Activated gamma-delta T cell treated with anti-CD3 and anti-CD28 coated beads, Interleukin-2, amount 50 U/mL, for 16 hours (primary cell): ENCODE measurements around the gene ERGIC3.
"Not testable (repeated sequence)": the region's sequence is repeated elsewhere in the genome, so short reads cannot be mapped to it uniquely, and the experiment has no call there.

Experiments used
- DNase-seq: peaks from one replicate; pipeline ENCODE4 v3.0.0-alpha.2; 2020; ENCODE audit warnings: low read depth

The ERGIC3 gene

DNA sequence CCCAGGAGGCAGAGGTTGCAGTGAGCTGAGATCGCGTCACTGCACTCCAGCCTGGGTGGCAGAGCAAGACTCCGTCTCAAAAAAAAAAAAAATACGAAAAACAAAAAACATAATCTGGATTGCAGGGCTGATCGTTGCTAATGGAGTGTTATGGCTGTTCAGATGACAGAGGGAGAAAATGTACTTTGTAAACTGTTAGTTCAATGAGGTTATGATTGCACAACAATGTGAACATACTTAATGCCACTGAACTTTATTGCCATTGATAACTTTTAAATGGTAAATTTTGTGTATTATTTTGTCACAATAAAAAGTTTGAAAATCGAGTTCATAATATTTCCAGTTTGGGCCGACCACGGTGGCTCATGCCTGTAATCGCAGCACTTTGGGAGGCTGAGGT lies 22.9 kb upstream of the ERGIC3 start:
- DNase-seq, result no peak

- no peak for DNase-seq
These were observed 18.5 kb upstream of the ERGIC3 start for GRCh38 chr20:35523298-35523888.

- DNase-seq, result no peak
These were observed 16.2 kb upstream of the ERGIC3 start for GRCh38 chr20:35525639-35526038.

GRCh38 chr20:35527122-35527769 lies 14.6 kb upstream of the ERGIC3 start:
- DNase-seq, result no peak

DNA sequence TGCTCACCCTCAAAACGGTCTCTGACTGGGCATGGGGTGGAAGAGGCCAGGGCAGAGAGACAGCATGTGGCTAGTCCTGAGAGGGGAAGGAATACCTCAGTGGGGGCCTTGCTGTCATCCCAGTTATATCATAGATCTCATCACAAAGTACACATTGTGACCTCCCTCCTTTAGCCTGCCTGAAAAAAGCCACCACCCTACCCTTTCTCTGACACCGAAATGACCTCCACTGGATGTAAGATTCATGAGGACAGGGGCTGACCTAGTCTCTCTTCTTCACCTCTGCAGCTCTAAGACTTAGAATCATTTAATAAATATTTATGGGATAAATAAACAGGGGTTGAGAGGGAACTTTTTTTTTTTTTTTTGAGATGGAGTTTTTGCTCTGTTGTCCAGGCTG lies 12.3 kb upstream of the ERGIC3 start, which contains the start of gene C20orf173:
C20orf173 (minus strand) TSS at position 101 of the 400 bp plus-strand sequence. CDS start 279 bp downstream, outside the sequence.
- no peak for DNase-seq

DNA sequence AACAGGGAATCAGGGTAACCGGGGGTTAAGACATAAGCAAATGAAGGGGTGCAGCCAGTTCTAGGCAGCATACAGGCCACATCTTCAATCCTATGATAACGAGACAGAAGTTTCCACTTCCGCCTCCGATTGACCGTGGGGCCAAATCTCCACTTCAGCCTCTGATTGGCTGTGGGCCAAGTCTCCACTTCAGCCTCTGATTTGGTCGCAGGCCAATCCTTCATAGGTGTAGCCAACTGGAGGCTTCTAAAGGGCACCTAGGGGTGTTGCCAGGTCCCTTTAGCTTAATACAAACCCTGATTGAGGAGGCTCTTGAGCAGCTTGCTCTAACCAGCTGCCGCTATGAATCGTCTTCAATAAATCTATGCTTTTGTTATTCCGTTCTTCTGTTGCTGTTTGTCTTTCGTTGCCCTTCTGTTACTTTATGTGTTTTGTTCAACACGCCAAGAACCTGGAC lies 2.1 kb upstream of the ERGIC3 start:
- no peak for DNase-seq

- DNase-seq, result no peak
These were observed 628 bp upstream of the ERGIC3 start for GRCh38 chr20:35541118-35541782.

DNA sequence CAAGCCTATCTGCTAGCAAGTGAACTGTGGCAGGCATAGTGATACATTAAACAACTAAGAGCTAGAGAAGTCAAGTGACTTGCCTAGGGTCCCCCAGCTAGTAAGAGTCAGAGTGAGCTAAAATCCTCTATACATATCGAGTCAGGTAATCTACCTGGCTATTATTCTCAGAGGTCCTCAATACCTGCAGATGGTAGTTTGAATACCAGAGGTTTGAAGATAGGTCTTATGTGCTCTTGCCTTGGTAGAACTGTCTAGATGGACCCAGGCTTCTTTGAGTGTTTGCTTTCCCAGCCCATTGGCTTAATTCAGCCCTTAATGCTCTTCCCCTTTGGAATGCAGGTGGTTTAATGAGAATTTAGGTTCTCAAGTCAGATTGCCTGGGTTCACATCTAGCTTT lies 1.1 kb downstream of the ERGIC3 start:
- no peak for DNase-seq

DNA sequence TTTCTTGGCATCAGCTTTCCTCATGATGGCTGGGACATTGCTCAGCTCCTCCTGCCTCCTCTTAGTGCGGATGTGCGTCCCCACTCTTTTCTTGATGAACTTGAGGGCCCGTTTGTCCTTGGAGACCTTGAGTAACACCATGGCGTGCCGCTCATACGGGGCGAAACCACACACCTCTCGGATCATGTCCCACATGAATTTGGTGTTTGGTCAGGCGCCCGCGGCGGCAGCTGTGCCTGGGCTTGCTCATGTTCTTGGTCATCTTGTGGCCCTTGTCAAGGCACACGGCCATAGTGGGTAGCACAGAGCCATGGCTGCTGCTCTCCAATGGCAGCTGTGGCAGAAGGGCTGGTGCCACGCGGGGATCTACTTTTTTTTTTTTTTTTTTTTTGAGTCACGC lies 2.6 kb downstream of the ERGIC3 start:
- DNase-seq, result no peak

GRCh38 chr20:35544941-35545340 lies 3.1 kb downstream of the ERGIC3 start:
- DNase-seq, result not testable (repeated sequence)

- DNase-seq, result no peak
These were observed 4.2 kb downstream of the ERGIC3 start for GRCh38 chr20:35546127-35546526.

- DNase-seq, result no peak
These were observed 5.5 kb downstream of the ERGIC3 start for GRCh38 chr20:35547329-35547728.

GRCh38 chr20:35551503-35551902 lies 9.6 kb downstream of the ERGIC3 start:
- DNase-seq, result no peak

DNA sequence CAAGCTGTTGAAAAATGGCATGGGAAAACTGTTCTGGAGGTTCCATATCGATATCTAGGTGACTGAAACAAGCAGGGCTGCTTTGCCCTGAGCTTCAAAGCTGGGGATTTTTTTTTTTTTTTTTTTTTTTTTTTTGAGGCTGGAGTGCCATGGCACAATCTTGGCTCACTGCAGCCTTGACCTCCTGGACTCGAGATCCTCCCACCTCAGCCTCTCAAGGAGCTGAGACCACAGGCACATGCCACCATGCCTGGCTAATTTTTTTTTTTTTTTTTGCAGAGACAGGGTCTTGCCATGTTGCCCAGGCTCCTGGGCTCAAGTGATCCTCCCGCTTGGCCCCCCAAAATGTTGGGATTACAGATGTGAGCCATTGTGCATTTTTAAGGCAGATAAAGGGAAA lies 11.0 kb downstream of the ERGIC3 start:
- DNase-seq, result no peak

GRCh38 chr20:35555461-35555860 lies 13.6 kb downstream of the ERGIC3 start:
- DNase-seq, result not testable (repeated sequence)

DNA sequence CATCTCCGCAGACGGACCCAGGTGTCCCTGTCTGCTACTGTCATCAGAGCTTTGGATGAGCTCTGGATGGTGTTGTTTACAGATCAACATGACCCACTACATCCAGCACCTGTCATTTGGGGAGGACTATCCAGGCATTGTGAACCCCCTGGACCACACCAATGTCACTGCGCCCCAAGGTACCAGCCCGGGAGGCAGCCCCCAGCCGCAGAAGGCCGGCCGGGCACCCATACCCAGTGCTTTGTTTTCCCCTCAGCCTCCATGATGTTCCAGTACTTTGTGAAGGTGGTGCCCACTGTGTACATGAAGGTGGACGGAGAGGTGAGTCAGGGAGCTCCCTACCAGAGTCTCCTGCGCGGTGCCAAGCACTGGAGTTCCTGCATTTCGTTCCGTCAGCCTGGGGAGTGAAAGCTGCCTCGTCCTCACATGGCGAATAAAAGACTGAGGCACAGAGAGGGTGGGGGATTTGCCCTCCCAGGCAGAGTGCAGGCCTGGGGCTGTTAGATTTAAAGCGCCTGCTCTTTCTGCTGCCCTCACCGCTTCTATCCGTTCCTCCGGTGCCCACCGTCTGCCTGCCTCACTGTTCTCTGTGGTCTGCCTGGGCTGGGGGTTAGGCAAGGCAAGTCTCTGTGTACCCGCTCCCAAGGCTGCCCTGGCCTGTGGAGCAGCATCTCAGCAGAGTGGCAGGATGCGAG lies 14.2 kb downstream of the ERGIC3 start:
- no peak for DNase-seq

DNA sequence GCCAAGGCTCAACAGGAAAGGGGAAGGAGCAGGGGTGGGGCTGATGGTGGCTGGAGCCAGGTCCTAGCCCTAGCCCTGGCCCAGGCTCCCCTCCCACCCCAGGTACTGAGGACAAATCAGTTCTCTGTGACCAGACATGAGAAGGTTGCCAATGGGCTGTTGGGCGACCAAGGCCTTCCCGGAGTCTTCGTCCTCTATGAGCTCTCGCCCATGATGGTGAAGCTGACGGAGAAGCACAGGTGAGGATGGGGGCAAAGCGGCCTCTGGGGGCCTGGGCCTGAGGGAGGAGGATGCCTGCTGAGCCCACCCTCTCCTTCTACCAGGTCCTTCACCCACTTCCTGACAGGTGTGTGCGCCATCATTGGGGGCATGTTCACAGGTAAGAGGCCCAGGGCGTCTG lies 15.0 kb downstream of the ERGIC3 start:
- no peak for DNase-seq

- no peak for DNase-seq
These were observed 16.6 kb downstream of the ERGIC3 start for GRCh38 chr20:35558451-35558850.

DNA sequence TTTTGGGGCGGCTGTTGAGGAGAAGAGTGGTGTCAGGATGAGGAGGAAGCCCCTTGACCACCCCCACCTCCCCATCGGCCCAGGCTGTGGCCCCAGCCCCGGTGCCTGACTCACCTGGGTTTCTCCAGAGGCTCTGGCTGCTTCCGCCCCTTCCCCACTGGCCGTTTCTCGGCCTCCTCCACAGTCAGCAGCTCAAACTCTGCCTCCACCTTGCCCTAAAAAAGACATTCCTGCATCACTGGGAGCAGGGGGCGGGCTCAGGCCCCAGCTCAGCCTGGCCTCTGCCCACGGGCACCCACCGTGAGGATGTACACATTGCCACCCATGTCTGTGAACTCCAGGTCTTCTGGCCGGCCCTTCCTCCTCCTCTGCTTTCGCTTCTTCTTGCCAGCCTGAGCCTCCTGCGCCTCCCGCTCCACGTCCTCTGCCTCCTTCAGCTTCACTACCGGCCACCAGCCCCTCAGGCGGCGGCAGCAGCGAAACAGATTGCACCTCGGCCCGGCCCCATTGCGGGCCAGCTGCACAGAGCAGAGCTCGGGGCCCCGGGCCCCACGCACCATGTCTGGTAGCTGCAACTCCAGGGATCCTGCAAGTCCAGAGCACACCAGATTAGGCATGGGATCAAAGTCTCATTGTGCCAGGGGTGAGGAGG lies 17.3 kb downstream of the ERGIC3 start:
- no peak for DNase-seq

DNA sequence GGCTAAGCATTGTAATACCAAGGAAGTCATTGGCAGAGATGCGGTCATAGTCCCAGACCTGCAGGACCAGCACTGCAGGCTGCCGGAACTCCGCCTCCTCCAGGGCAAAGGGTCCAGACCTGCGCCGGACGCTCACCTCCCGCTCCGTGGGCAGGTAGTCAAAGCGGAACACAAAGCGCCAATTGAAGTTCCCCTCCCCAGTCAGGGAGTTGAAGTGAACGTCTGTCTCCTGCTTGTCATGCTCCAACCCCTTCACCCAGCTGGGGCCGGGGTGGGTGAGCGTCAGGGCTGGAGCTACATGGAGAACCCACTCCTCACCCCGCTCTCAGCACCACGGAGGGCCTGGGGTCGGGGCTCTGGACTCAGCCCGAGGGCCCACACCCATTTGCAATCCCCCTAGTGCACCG lies 18.2 kb downstream of the ERGIC3 start:
- no peak for DNase-seq

DNA sequence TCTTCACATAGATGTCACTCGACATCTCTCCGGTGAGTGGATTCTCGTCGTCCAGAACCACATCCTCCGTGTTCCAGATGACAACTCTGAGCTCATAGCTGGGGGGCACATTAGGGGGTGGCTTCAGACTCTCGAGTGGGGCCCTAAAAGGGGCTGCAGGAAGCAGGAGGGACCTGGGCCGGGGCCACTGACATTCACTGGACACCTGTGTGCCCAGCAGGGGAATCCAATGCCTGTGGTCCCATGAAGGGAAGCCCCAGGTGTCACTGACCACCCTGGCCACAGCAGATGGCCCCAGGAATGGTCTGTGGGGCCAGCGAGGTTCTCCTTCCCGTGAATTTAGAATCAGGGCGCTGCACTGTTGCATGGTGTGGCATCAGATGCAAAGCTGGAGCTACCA lies 18.7 kb downstream of the ERGIC3 start:
- no peak for DNase-seq

- no peak for DNase-seq
These were observed 19.4 kb downstream of the ERGIC3 start for GRCh38 chr20:35561268-35561667.
